Suprapubic skin (tissue), 4 donors: Measurements from ENCODE around the gene FEM1A. TPM values are rescaled to one million over a fixed set of nuclear protein-coding genes. Genes with fewer than 3 reads are reported as not detected.
"Not testable (repeated sequence)": the region's sequence is repeated elsewhere in the genome, so short reads cannot be mapped to it uniquely, and the experiment has no call there.

Source experiments
- DNase-seq, 2 donors: peaks; one replicate each; pipeline ENCODE4 v3.0.0-alpha.2; 2019; ENCODE audit warnings: low spot score in 2 of 2
- H3K27ac ChIP-seq: fragments of 200-600 bp; sonication (generic); one replicate; pipeline ENCODE4 v1.5.1; 2019
- H3K27me3 ChIP-seq: fragments of 200-600 bp; sonication (generic); one replicate; pipeline ENCODE4 v1.5.1; 2019
- H3K36me3 ChIP-seq: fragments of 200-600 bp; sonication (generic); one replicate; pipeline ENCODE4 v1.5.1; 2019
- H3K4me1 ChIP-seq: fragments of 200-600 bp; sonication (generic); one replicate; pipeline ENCODE4 v1.5.1; 2019
- H3K4me3 ChIP-seq: fragments of 200-600 bp; sonication (generic); one replicate; pipeline ENCODE4 v1.5.1; 2019; ENCODE audit warnings: mild to moderate bottlenecking
- H3K9me3 ChIP-seq: fragments of 200-600 bp; sonication (generic); one replicate; pipeline ENCODE4 v1.5.1; 2019
- CTCF ChIP-seq, 2 donors: fragments of 200-600 bp in 1 of 2; fragments of 450-650 bp in 1 of 2; sonication (generic) in 1 of 2; IDR thresholded peaks; one replicate each; pipeline ENCODE4 v1.5.1; 2016 to 2019; ENCODE audit warnings: antibody characterized with exemption in 2 of 2, mild to moderate bottlenecking in 1 of 2, moderate library complexity in 1 of 2
- EP300 ChIP-seq: sonication (generic); formaldehyde crosslinking; IDR thresholded peaks from one replicate; pipeline ENCODE4 v1.6.1; 2017; ENCODE audit warnings: antibody characterized with exemption
- POLR2A ChIP-seq, 2 donors: fragments of 450-650 bp; IDR thresholded peaks; one replicate each; pipeline ENCODE4 v1.6.1; 2017; ENCODE audit warnings: antibody characterized with exemption in 2 of 2, mild to moderate bottlenecking in 2 of 2, moderate library complexity in 2 of 2
- POLR2AphosphoS5 ChIP-seq, 3 donors: sonication (generic); formaldehyde crosslinking; IDR thresholded peaks; one replicate each; pipeline ENCODE4 v1.6.1; 2017; ENCODE audit warnings: antibody characterized with exemption in 3 of 3
- WGBS: methylation state at CpG from one replicate; pipeline ENCODE4 v1.1.5; 2018; 5-methylcytosine and 5-hydroxymethylcytosine counted together
- total RNA-seq, 4 donors: library from RNA; depleted of rRNA; stranded (reverse); fragments of >200 nt; gene quantifications; one replicate each; pipeline ENCODE4 v1.1.0, GENCODE V29; 2016

Gene FEM1A
- total RNA-seq, 4 donors from 2014 or later, result 29.6 to 51.8 (median 41.1) TPM

GRCh38 chr19:4821265-4821664, 29.7 kb downstream of the FEM1A start:
- TF ChIP-seq CTCF (IDR thresholded peaks at IDR 0.05) (no peak), POLR2A (IDR thresholded peaks at IDR 0.05) (no peak), POLR2AphosphoS5 (IDR thresholded peaks at IDR 0.05) (no peak), EP300 (no peak)
- DNase-seq, result no peak
- 78% methylated on average over 4 of the region's 4 CpGs for WGBS
- peaks cover 2% of the 10 kb centered on the region for H3K4me1 ChIP-seq
- H3K27ac ChIP-seq, result no peak overlapping the region
- no peaks in the 10 kb centered on the region for H3K27me3 ChIP-seq
- no peak overlapping the region for H3K4me3 ChIP-seq
- peaks cover 41% of the 10 kb centered on the region for H3K36me3 ChIP-seq
- no peaks in the 10 kb centered on the region for H3K9me3 ChIP-seq

- H3K27me3 ChIP-seq, H3K4me3 ChIP-seq, H3K4me1 ChIP-seq, H3K9me3 ChIP-seq, H3K27ac ChIP-seq, DNase-seq: not testable (repeated sequence)
- H3K36me3 ChIP-seq, result peaks cover 30% of the 10 kb centered on the region
- 95% methylated on average over 7 of the region's 7 CpGs for WGBS
These were observed 30.8 kb downstream of the FEM1A start for GRCh38 chr19:4822354-4822753.

GRCh38 chr19:4823577-4823976, 32.0 kb downstream of the FEM1A start:
- Histone ChIP-seq H3K36me3 (peaks cover 18% of the 10 kb centered on the region), H3K9me3 (no peaks in the 10 kb centered on the region), H3K27me3 (no peaks in the 10 kb centered on the region), H3K4me3 (no peak overlapping the region), H3K27ac (no peak overlapping the region), H3K4me1 (no peaks in the 10 kb centered on the region)
- TF ChIP-seq EP300 (no peak), POLR2AphosphoS5 (IDR thresholded peaks at IDR 0.05) (no peak), POLR2A (IDR thresholded peaks at IDR 0.05) (no peak), CTCF (IDR thresholded peaks at IDR 0.05) (no peak)
- DNase-seq, result no peak
- 83% methylated on average over 6 of the region's 6 CpGs for WGBS

GRCh38 chr19:4829001-4829712, 37.6 kb downstream of the FEM1A start:
- no peaks in the 10 kb centered on the region for H3K9me3 ChIP-seq
- H3K4me3 ChIP-seq, result no peak overlapping the region
- peaks cover 6% of the 10 kb centered on the region for H3K36me3 ChIP-seq
- DNase-seq, result no peak
- no peak for TF ChIP-seq POLR2AphosphoS5 (IDR thresholded peaks at IDR 0.05)
- no peak for TF ChIP-seq EP300
- no peak for TF ChIP-seq POLR2A (IDR thresholded peaks at IDR 0.05)
- TF ChIP-seq CTCF (IDR thresholded peaks at IDR 0.05), result no peak
- 42% methylated on average over 16 of the region's 16 CpGs for WGBS
- H3K27ac ChIP-seq, result no peak overlapping the region
- peaks cover 28% of the 10 kb centered on the region for H3K4me1 ChIP-seq
- H3K27me3 ChIP-seq, result no peaks in the 10 kb centered on the region

- H3K4me3 ChIP-seq, result peak overlapping the region; percentile 94
- 57% methylated on average over 6 of the region's 6 CpGs for WGBS
- peak overlapping the region; percentile 93 for H3K27ac ChIP-seq
- peaks cover 28% of the 10 kb centered on the region for H3K4me1 ChIP-seq
- H3K9me3 ChIP-seq, result no peaks in the 10 kb centered on the region
- no peaks in the 10 kb centered on the region for H3K27me3 ChIP-seq
- TF ChIP-seq EP300 (no peak), CTCF (IDR thresholded peaks at IDR 0.05) (no peak), POLR2A (IDR thresholded peaks at IDR 0.05) (no peak), POLR2AphosphoS5 (IDR thresholded peaks at IDR 0.05) (no peak)
- no peak for DNase-seq
- peaks cover 4% of the 10 kb centered on the region for H3K36me3 ChIP-seq
These were observed 38.8 kb downstream of the FEM1A start for GRCh38 chr19:4830332-4830731.
